Stomach (tissue), 4 donors: ENCODE data around the gene PER1.

Source experiments
- CTCF ChIP-seq, 7 experiments: fragments of 450-650 bp in 4 of 7; fragments of 200-600 bp in 3 of 7; sonication (generic) in 3 of 7; IDR thresholded peaks; one replicate each; pipeline ENCODE4 v1.5.1; 2016 to 2019; ENCODE audit warnings: antibody characterized with exemption in 7 of 7, control low read depth in 2 of 7, mild to moderate bottlenecking in 1 of 7
- EP300 ChIP-seq: sonication (generic); formaldehyde crosslinking; IDR thresholded peaks from one replicate; pipeline ENCODE4 v1.6.1; 2017; ENCODE audit warnings: antibody characterized with exemption
- POLR2A ChIP-seq, 4 donors: fragments of 450-650 bp; IDR thresholded peaks; one replicate each; pipeline ENCODE4 v1.6.1; 2016; ENCODE audit warnings: antibody characterized with exemption in 4 of 4, control low read depth in 2 of 4, mild to moderate bottlenecking in 1 of 4, moderate library complexity in 1 of 4
- POLR2AphosphoS5 ChIP-seq, 3 donors: sonication (generic); formaldehyde crosslinking; IDR thresholded peaks; one replicate each; pipeline ENCODE4 v1.6.1; 2016; ENCODE audit warnings: antibody characterized with exemption in 3 of 3

DNA sequence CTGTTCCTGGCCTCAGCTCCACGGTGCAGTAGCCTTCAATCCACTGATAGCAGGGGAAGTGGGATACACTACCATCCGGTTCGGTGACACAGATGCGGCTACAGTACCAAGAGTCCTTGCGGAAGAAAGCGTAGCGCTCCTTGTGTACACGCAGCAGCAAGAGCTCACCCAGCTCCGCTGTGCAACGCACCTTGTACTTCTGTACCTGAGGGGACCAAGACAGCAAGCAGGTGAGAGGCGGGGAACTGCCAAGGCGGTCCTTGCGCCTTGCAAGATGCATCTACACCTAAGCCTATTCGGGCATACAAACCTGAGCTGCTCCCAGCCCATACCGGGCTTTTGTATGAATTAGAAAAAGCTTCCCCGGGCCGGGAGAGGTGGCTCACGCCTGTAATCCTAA, 35.4 kb downstream of the PER1 start:
- TF ChIP-seq CTCF (IDR thresholded peaks at IDR 0.05), result no peak
- TF ChIP-seq POLR2A (IDR thresholded peaks at IDR 0.05), result no peak
- no peak for TF ChIP-seq EP300
- no peak for TF ChIP-seq POLR2AphosphoS5 (IDR thresholded peaks at IDR 0.05)
